Naive B cell (primary cell): ENCODE measurements around the gene OLIG3. TPM values are rescaled to one million over a fixed set of nuclear protein-coding genes. Genes with fewer than 3 reads are reported as not detected.
A peak's percentile ranks its signal among the peaks of the same experiment; 100 is the strongest.

Source experiments
- ATAC-seq, 2 donors: fragments of 150-1000 bp; cut with Tn5 transposase; 2 replicates each; pipeline ENCODE4 v1.10.0; 2021; ENCODE audit warnings: low read depth in 2 of 2, mild to moderate bottlenecking in 2 of 2, moderate library complexity in 2 of 2
- DNase-seq: peaks from one replicate; pipeline ENCODE4 v3.0.0; 2022
- H3K27ac Mint-ChIP-seq, 6 donors: one replicate each; pipeline ENCODE4 v1.8.0; 2020 to 2022; ENCODE audit warnings: mild to moderate bottlenecking in 6 of 6, mixed read lengths in 6 of 6, moderate library complexity in 5 of 6, inconsistent platforms in 2 of 6
- H3K27me3 Mint-ChIP-seq, 3 donors: one replicate each; pipeline ENCODE4 v1.8.0; 2021 to 2022; ENCODE audit warnings: mixed read lengths in 3 of 3, mild to moderate bottlenecking in 1 of 3
- H3K36me3 Mint-ChIP-seq, 2 donors: one replicate each; pipeline ENCODE4 v1.8.0; 2020 to 2022; ENCODE audit warnings: mixed read lengths in 2 of 2, inconsistent platforms in 1 of 2, mild to moderate bottlenecking in 1 of 2
- H3K4me1 Mint-ChIP-seq, 3 donors: one replicate each; pipeline ENCODE4 v1.8.0; 2020 to 2022; ENCODE audit warnings: mixed read lengths in 3 of 3, inconsistent platforms in 1 of 3, mild to moderate bottlenecking in 1 of 3, moderate library complexity in 1 of 3
- H3K4me3 Mint-ChIP-seq, 8 donors: one replicate each; pipeline ENCODE4 v1.8.0; 2020 to 2022; ENCODE audit warnings: mild to moderate bottlenecking in 8 of 8, mixed read lengths in 8 of 8, moderate library complexity in 8 of 8, inconsistent platforms in 2 of 8
- H3K9me3 Mint-ChIP-seq, 7 donors: one replicate each; pipeline ENCODE4 v1.8.0; 2020 to 2022; ENCODE audit warnings: mixed read lengths in 7 of 7, mild to moderate bottlenecking in 5 of 7, inconsistent platforms in 2 of 7, moderate library complexity in 1 of 7
- polyA plus RNA-seq, 6 donors: library from polyadenylated mRNA; unstranded; fragments of 300-500 nt; fragmentation: Illumina TruSeq; gene quantifications; one replicate each; pipeline ENCODE4 v1.2.3, GENCODE V29; 2021; ENCODE audit warnings: low read depth in 6 of 6

The OLIG3 gene
- polyA plus RNA-seq: not detected

DNA sequence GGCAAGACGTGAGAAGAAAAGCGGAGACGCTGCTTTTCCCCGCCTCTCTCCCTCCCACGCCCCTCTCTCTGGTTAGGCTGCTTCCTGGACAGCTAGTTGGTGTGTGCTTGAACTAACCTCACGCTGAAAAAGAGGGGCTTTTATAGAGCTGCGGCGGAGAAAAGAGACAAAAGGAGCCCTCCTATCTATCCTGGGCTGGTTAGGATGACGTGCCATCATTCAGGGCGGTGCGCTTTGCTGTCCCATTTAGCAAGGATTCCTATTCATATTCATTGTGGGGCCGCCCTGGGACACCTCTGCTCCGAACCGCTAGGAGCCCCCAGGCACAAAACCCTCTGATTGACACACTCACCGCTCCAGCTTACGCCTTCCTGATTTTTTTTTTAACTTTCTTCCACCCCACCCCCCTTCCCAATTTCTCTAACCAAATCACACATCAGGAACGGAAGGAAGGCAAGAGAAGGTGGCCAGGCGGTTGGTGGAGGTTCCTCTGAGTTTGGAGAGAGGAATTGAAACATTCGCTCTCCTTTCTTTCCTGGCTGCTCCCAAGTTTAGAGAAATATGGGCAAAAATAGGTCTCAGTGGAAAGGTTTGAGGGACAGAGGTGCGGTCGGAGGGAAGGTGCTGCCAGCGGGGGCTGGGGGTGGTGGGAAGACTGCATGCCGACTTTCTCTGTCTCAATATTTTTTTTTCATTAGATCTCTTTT is at the start of gene OLIG3:
Gene OLIG3, minus strand, starts transcription at position 114 of the 707 bp plus-strand sequence. CDS start 224 bp downstream, outside the sequence.
- H3K4me3 Mint-ChIP-seq: peak within 1 kb of the TSS; percentile 49 to 86 (median 79)
- ATAC-seq: no peak

DNA sequence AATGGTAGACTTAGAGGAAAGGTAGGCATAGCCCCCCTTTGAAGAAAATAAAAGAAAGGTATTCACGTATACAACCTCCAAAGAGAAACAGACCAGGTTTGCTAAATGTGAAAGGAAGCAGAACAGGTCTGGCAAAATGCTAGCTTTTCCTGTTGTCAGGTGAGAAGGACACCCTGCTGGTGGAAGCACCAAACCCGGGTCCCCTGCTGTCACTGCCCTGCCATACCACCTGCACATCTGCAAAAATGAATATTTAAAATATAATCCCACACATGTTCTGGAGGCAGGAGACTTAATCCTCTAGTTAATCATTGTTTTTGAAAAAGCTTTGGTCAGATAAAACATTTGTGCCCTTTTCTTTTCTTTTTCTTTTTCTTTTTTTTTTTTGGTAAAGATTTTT is 48.9 kb upstream of the OLIG3 start:
- Mint-ChIP-seq H3K36me3 (no peaks in the 10 kb centered on the region), H3K4me3 (no peak overlapping the region), H3K27ac (no peak overlapping the region), H3K9me3 (peaks cover 0 to 4% (median 0%) of the 10 kb centered on the region in 7 donors), H3K4me1 (no peaks in the 10 kb centered on the region), H3K27me3 (peaks cover 20 to 51% (median 43%) of the 10 kb centered on the region in 3 donors)
- DNase-seq (no peak), ATAC-seq (no peak)

More for the DNA sequence above, at the start of gene OLIG3:
- peak within 1 kb of the TSS; percentile 38 to 97 (median 78) for H3K27ac Mint-ChIP-seq
- DNase-seq: no peak
- peaks cover 67 to 92% (median 90%) of the 10 kb centered on the region in 3 donors for H3K27me3 Mint-ChIP-seq
- peaks cover 13 to 14% of the 10 kb centered on the region in 2 donors for H3K36me3 Mint-ChIP-seq
- peaks cover 0 to 46% (median 14%) of the 10 kb centered on the region in 7 donors for H3K9me3 Mint-ChIP-seq
- H3K4me1 Mint-ChIP-seq: peaks cover 29 to 62% (median 55%) of the 10 kb centered on the region in 3 donors

DNA sequence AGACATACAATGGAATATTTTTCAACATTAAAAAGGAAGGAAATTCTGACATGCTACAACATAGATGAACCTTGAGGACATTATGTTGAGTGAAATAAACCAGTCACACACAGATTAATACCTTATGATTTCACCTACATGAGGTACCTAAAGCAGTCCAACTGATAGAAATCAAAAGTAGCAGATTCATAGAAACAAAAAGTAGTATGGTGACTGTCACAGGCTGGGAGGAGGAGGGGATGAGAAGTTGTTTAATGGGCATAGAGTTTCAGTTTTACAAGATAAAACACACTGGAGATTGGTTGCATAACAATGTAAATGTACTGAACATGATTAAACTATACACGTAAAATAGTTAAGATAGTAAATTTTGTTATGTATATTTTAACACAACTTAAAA is 48.5 kb upstream of the OLIG3 start:
- DNase-seq (no peak), ATAC-seq (no peak)
- Mint-ChIP-seq H3K4me1 (no peaks in the 10 kb centered on the region), H3K27ac (no peak overlapping the region), H3K4me3 (no peak overlapping the region), H3K9me3 (peaks cover 0 to 4% (median 0%) of the 10 kb centered on the region in 7 donors), H3K36me3 (no peaks in the 10 kb centered on the region), H3K27me3 (peaks cover 18 to 47% (median 41%) of the 10 kb centered on the region in 3 donors)

DNA sequence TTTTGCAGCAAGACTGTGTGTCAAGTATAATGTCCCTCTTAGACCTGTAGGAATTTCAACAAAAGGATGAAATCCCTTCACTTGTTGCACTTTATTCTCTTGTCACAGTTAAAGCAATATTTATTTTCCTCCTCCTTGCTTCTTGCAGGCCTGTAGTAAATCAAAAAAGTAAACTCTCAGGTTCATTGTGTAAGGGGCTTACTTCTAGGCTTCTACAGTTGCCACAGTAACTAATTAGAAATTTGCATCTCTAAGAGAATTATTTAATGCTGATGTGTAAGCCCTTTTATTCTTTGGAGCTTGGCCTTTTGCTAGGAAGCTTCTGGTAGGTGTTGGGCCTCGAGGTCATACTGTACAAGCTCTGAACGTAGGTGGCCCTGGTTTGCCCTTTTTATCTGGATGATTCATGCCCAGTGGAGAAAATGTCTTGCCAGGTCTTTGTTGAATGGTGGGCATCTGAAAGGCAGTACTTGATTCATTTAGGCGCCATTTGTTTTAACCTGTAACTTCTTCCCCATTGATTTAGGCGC is 47.4 kb upstream of the OLIG3 start:
- Mint-ChIP-seq H3K9me3 (peaks cover 0 to 4% (median 0%) of the 10 kb centered on the region in 7 donors), H3K4me1 (no peaks in the 10 kb centered on the region), H3K36me3 (no peaks in the 10 kb centered on the region), H3K27ac (no peak overlapping the region), H3K4me3 (no peak overlapping the region), H3K27me3 (peaks cover 14 to 41% (median 36%) of the 10 kb centered on the region in 3 donors)
- DNase-seq: no peak
- ATAC-seq: no peak

DNA sequence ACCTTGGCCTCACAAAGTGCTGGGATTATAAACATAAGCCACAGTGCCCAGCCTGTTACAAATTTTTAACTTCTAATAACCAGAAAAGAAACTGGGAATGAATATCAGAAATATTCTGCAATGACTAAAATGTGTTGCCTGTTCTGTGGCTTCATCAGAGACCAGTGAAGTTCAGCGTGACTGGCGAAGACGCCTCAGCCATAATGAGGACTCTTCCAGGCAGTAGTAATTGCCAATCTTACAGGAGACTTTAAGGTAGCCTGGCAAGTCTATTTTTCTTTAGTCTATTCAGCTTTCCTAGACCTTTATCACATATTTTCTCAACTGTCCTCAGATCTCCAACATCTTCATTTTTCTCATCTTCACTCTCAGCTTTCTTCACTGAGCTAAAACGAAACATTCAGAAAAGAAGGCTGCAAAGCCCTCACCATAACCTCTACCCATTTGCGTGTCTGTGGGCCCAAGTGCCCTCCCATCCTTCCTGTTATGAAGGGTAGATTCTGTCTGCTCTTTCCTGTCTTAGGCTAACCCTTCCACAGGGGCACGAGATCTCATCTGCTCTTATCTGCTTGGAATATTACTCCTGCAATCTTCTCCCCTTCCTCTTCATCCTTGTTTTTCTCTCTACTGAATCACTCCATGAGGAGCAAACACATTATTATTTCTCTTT is 42.0 kb upstream of the OLIG3 start:
- no peak for ATAC-seq
- Mint-ChIP-seq H3K4me1 (no peaks in the 10 kb centered on the region), H3K27me3 (peaks cover 16 to 28% (median 25%) of the 10 kb centered on the region in 3 donors), H3K27ac (no peak overlapping the region), H3K4me3 (no peak overlapping the region), H3K9me3 (no peaks in the 10 kb centered on the region), H3K36me3 (no peaks in the 10 kb centered on the region)
- DNase-seq: no peak

DNA sequence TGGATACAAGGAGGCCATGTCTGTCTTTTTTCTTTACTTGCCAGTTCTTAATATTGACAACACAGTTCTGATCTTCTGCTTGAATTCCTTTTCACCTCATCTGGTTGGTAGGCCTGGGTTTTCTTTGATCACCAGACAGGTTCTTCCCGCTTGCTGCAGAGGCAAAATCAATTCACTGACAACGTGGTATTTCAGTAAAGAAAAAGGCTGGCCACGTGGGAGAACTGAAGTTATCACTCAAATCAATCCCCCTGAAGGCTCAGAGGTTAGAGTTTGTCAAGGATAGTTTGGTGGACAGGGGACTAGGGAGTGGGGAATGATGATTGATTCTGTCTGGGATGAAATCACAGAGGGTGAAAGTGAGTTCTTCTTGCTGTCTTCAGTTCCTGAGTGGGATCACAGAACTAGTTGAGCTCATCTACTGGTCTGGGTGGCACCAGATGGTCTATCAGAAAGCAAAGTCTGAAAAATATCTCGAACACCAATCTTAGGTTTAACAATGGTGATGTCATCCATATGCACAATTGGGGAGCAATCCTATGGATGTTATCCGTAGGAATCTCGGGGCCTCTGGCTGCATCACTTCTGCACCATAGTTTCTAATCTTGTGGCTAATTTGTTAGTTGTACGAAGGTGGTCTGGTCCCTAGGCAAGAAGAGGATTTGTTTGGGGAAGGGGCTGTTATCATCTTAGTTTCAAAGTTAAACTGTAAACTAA is 37.3 kb upstream of the OLIG3 start:
- H3K36me3 Mint-ChIP-seq: peaks cover 0 to under 1% of the 10 kb centered on the region in 2 donors
- ATAC-seq: no peak
- no peak for DNase-seq
- no peaks in the 10 kb centered on the region for H3K4me1 Mint-ChIP-seq
- peaks cover 3 to 20% (median 14%) of the 10 kb centered on the region in 7 donors for H3K9me3 Mint-ChIP-seq
- H3K4me3 Mint-ChIP-seq: no peak overlapping the region
- H3K27me3 Mint-ChIP-seq: peaks cover 41 to 45% (median 42%) of the 10 kb centered on the region in 3 donors
- no peak overlapping the region for H3K27ac Mint-ChIP-seq

DNA sequence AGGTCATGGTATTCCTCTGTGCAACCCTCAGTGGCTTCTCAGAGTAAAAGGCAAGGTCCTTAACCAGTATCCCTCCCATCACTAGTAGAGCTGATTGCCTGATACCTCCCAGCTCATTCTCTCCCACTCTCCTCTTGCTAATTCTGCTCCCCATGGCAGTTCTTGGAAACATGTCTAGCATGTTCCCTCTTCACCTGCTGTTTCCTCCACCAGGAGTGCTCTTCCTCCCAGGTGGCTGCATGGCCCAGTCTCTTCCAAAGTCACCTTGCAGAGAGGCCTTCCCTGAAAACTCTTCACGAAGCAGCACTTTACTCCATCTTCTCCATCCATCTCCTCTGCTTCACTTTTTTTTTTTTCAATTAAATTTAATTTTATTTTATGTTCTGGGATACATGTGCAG is 36.2 kb upstream of the OLIG3 start:
- ATAC-seq: no peak
- Mint-ChIP-seq H3K9me3 (peaks cover 10 to 31% (median 24%) of the 10 kb centered on the region in 7 donors), H3K36me3 (peaks cover 4 to 10% of the 10 kb centered on the region in 2 donors), H3K4me1 (no peaks in the 10 kb centered on the region), H3K27me3 (peaks cover 42 to 55% (median 50%) of the 10 kb centered on the region in 3 donors), H3K4me3 (no peak overlapping the region), H3K27ac (peak overlapping the region in 2 of 6 donors; percentile 47 to 48)
- DNase-seq: no peak

DNA sequence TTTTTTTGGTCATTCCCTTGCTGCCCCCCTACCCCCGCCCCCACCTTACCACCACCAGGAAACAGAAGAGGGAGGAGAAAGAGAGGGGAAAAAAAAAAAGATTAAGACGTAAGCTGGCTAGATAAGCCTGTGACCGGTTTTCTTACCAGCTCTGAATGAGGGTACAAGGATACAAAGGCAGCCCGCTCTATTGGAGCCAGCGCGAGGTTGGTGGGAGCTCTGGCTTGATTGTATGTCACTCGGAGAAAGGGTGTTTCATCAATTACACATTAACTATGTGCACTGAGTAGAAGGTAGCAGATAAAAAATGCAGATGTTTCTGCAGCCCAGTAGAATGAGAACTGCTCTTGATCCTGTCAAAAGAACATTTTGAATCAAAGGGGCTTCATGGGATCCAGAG is 28.6 kb upstream of the OLIG3 start:
- Mint-ChIP-seq H3K27ac (no peak overlapping the region), H3K4me1 (no peaks in the 10 kb centered on the region), H3K9me3 (peaks cover 10 to 34% (median 20%) of the 10 kb centered on the region in 7 donors), H3K36me3 (peaks cover 4 to 10% of the 10 kb centered on the region in 2 donors), H3K4me3 (no peak overlapping the region), H3K27me3 (peaks cover 31 to 68% (median 67%) of the 10 kb centered on the region in 3 donors)
- DNase-seq (no peak), ATAC-seq (no peak)

DNA sequence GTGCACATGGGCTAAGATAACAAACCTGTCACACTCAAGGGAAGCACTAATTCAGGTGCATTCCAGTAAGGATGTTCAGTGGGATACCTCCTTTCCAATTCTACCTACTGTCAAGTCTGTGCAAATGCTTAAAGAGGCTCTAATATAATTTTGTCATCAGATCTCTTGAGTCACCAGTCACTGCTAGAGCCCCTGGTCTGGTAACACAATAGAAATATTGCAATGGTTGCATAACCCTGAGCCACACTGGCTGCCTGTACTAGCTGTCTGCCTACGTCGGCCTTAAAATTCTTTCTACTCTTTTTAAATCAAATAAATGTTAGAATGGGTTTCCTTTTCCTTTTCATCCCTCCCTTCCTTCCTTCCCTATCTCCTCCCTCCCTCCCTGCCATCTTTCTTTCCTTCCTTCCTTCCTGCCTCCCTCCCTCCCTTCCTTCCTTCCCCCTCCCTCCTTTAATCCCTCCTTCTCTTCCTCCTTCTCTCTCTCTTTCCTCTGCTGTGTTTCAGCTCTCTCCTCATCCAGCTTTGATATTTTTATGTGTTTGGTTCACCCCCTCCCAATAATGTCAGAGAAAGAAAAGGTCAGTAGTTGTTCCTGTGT is 28.1 kb upstream of the OLIG3 start:
- no peak for DNase-seq
- peaks cover 4 to 10% of the 10 kb centered on the region in 2 donors for H3K36me3 Mint-ChIP-seq
- peaks cover 10 to 28% (median 20%) of the 10 kb centered on the region in 7 donors for H3K9me3 Mint-ChIP-seq
- peaks cover 36 to 73% (median 72%) of the 10 kb centered on the region in 3 donors for H3K27me3 Mint-ChIP-seq
- no peak overlapping the region for H3K27ac Mint-ChIP-seq
- no peak overlapping the region for H3K4me3 Mint-ChIP-seq
- ATAC-seq: no peak
- no peaks in the 10 kb centered on the region for H3K4me1 Mint-ChIP-seq

DNA sequence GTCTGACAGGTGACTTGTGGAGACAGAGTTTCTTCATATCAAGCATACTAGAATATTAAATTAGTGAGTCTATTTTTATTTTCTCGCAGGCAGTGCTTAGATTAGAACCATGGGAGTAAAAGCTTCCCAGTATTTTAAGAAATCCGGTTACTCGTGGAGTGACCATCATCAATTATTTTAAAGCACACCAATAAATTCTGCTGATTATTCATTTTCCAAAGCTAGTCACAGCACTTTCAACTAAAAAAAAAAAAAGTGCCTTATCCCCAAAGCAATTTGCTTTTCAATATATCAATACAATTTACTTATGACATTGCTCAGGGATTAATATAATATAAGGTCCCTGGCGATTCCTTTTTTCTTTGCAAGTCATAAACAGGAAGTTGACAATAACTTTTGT is 26.3 kb upstream of the OLIG3 start:
- peaks cover 53 to 83% (median 78%) of the 10 kb centered on the region in 3 donors for H3K27me3 Mint-ChIP-seq
- H3K36me3 Mint-ChIP-seq: no peaks in the 10 kb centered on the region
- H3K4me1 Mint-ChIP-seq: no peaks in the 10 kb centered on the region
- H3K9me3 Mint-ChIP-seq: peaks cover 5 to 11% (median 5%) of the 10 kb centered on the region in 7 donors
- no peak overlapping the region for H3K27ac Mint-ChIP-seq
- DNase-seq (no peak), ATAC-seq (no peak)
- H3K4me3 Mint-ChIP-seq: no peak overlapping the region

DNA sequence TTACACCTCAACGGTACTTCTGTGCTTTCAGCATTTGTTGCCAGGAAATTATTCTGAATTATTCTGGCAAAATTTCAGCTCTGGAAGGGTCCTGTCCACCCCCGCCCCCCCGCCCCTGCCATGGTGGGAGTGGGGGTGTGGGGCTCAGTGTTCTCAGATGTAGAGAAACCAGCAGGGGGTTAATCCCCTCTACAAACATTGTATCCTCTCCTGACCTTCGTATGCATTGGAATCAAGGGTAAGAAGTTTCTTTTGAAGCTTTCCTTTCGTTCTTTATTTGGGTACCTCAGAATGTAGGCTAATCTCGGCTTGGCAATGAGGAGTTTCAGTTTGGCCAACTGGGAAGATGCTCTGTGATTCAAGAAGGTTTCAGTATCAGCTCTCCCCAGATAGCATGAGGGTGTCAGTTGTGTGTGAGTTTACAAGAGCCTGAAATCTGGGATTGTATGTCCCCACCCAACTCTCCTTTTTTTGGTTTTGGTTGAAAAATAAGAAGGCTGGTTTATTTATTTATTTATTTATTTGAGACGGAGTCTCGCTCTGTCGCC is 25.5 kb upstream of the OLIG3 start:
- Mint-ChIP-seq H3K4me3 (no peak overlapping the region), H3K27me3 (peaks cover 60 to 83% (median 78%) of the 10 kb centered on the region in 3 donors), H3K9me3 (peaks cover 0 to 8% (median 0%) of the 10 kb centered on the region in 7 donors), H3K36me3 (no peaks in the 10 kb centered on the region), H3K27ac (no peak overlapping the region), H3K4me1 (no peaks in the 10 kb centered on the region)
- ATAC-seq (no peak), DNase-seq (no peak)

DNA sequence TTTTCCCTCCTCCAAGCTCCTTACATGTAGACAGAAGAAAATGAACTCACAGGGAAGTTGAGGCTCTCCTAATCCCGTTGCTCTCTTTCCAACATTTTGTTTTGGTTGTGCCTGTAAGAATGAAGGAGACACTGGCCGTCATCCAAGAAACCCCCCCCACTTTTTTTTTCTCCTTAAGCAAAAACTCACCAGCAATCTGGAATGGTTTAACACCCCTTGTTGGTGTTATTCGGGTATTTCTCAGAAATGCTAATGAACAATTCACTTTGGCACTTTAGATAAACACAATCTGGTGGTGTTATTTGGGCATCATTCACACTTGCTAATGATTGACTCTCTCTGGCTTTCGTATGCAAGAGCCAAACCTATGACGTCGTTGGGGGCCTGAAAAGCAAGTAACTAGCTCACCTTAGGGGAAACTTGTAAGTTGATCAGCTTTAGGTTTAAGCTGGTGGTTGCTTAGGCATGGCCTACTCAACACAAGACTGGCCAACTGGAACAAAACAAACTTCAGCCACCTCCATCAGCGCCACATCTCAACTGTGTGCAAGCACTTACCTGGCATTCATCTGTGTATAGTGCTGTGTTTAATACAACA is 24.3 kb upstream of the OLIG3 start:
- peak; percentile 16 to 63 for ATAC-seq
- Mint-ChIP-seq H3K9me3 (peaks cover 0 to 7% (median 0%) of the 10 kb centered on the region in 7 donors), H3K27me3 (peaks cover 64 to 82% (median 73%) of the 10 kb centered on the region in 3 donors)

More for the DNA sequence above, 24.3 kb upstream of the OLIG3 start:
- Mint-ChIP-seq H3K4me3 (no peak overlapping the region), H3K36me3 (no peaks in the 10 kb centered on the region), H3K27ac (no peak overlapping the region), H3K4me1 (no peaks in the 10 kb centered on the region)
- no peak for DNase-seq
